Cerebellar nuclear complex (tissue), 1 donor: ENCODE data around the gene APOC3.

Experiments
- DNase-seq, 2 experiments: peaks; one replicate each; lab custom pipeline; 2025; lab: John Stamatoyannopoulos, UW

Gene APOC3

GRCh38 chr11:116804001-116804400, 25.7 kb upstream of the APOC3 start:
- no peak for DNase-seq

DNA sequence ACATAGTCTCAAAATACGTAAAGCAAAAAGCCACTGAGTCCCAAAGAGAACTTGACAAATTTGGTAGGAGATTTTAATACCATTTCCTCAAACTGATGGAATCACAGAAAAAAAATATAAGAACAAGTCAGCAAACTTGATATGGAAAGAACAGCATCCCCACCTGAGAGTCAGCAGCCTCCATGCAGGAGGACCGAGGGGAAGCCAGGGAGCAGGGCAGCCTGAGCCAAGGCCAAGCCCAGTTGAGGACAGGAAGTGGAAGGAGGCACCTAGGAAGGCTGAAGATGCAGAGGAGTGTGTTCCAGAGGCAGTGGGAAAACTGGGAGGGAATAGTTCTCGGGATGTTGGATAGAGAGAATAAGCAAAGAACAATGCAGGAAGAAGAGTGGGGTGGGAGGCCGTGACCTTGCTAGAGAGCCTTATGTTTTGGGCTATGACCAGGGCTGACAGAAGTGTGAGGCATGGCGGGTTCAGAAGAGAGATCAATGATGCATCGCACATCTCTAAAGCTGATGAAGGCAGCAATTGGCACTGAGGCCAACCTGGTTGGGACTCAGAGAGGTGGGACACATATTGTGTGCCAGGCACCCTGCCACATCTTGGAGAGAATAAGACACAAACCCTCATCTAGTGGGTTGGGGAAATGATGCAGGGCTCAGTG, 22.0 kb upstream of the APOC3 start:
- DNase-seq = no peak

DNA sequence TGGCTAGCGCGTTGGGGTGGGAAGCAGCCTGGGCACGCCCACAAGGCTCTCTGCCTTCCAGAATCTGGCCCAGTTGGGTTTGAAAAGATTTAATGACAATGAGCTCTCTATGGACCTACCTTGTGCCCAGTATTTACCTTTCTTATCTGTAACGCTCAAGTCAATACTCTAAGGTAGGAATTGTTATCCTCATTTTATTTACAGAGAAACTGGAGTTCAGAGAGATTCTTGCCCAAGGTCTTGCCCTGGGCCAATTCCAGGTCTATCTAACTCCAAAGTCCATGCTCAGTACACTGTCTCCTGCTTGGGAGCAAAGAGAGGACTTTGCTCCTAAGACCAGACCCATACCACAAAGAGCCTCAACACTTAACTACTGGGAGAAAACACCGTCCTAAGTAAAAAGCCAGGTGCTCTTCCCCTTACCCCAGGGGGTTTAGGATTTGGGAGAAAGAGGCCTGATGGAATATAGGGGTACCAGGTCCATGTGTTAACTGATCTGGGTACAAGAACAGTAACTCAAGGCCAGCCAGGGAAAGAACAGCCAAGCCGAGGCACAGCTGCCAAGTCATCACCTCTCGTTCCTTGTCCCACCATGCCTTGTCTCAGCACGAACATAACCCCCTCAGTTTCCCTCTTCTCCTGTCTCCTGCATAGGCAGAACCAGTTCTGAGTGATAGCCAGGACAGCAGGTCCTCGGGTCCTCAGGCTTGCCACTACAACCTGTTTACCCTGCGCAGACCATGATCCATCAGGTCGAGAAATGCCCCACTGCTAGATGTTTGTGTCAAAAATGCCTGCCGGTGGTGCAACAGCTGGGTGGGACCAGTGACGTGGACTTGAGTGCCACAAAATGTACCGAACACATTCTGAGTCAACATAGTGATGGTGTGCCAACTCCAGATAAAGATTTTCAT, 21.2 kb upstream of the APOC3 start:
- no peak for DNase-seq

- no peak for DNase-seq
These were observed 18.5 kb upstream of the APOC3 start for GRCh38 chr11:116811194-116811593.

DNA sequence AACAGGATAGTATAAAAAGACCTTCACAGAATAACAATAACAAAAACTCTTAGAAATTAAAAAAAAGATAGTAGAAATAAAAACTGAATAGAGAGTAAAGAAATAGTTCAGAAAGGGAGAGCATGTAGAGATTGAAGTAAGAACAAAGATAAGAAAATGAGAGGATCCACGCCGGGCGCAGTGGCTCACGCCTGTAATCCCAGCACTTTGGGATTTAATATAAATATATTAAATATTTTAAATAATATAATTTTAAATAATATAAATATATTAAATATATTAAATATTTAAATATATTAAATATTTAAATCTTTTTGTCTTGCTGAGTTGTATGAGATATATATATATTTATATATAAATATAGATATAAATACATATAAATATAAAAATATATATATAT, 17.6 kb upstream of the APOC3 start:
- DNase-seq = no peak

GRCh38 chr11:116813170-116813569, 16.5 kb upstream of the APOC3 start:
- DNase-seq = no peak

DNA sequence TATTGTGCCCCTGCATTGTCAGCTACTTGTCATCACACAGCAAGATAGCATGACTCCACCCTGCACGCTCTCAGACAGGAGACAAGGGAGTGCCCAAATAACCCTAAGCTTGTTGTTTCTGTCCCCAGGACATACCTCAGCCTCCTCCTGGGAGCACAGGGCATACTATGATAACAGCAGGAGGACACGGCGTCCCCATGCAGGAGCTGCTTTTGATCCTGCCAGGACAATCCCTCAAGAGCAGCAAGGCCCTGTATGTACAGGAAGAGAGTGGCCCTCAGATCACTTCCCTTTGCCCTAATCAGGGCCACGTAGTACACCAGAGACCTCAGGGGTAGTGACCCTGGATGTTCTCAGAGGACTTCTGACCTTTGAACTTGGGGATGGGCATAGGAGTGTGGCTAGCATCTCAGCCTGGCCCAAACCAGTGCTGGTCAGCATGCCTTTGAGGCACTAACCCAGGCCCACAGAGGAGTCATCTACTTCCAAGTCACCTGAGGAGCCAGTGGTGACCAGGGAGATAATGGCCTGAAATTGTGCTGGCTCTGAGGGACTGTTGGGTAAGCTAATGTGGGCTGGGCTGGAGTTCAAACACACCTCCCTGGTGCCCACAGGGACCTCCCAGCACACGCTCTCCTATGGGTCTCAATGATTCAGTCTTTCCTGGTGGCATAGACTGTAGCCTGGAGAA, 15.8 kb upstream of the APOC3 start:
- no peak for DNase-seq

DNA sequence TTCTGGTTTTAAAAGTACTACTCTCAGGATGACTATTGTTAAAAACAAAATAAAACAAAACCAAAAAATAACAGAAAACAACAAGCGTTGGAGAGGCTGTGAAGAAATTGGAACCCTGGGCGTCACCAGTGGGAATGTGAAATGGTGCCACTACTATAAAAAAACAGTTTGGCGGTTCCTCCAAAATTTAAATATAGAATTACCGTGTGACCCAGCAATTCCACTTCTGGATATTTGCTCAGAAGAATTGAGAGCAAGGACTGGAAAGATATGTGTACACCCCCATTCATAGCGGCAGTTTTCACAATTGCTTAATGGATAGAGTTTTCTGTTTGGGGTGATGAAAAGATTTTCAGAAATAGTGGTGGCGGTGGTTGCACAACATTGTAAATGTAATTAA, 15.2 kb upstream of the APOC3 start:
- DNase-seq = no peak

GRCh38 chr11:116819049-116819448, 10.7 kb upstream of the APOC3 start:
- no peak for DNase-seq

DNA sequence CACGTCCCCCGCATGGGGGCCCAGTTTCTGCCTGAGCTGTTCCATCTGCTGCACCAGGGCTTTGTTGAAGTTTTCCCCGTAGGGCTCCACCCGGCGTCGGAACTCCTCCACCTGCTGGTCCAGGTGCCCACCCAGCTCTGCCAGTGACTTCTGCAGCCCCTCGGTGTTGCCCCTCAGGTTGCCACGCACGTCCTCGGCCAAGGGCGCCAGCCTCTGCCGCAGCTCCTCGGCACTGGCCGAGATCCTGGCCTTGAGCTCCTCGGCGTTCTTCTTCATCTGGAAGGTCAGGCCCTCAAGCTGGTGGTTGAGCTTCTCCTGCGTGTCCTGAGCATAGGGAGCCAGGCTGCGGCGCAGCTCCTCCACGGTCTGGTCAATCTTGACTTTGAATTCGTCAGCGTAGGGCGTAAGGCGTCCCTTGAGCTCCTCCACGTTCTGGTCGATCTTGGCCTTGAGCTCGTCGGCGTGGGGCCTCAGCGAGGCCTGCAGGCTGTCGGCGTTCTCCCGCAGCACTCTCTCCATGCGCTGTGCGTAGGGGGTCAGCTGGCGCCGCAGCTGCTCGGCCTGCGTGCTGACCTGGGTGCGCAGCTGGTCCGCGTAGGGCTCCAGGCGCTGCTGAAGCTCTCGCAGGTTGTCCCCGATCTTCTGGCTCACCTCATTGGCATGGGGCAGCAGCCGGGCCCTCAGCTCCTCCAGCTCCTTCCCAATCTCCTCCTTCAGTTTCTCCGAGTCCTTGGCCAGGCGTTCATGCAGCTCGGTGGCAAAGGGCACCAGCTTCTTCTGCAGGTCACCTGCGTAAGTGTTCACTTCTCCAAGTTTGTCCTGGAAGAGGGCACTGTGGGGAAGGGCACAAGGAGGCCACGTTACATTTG, 8.4 kb upstream of the APOC3 start:
- no peak for DNase-seq

DNA sequence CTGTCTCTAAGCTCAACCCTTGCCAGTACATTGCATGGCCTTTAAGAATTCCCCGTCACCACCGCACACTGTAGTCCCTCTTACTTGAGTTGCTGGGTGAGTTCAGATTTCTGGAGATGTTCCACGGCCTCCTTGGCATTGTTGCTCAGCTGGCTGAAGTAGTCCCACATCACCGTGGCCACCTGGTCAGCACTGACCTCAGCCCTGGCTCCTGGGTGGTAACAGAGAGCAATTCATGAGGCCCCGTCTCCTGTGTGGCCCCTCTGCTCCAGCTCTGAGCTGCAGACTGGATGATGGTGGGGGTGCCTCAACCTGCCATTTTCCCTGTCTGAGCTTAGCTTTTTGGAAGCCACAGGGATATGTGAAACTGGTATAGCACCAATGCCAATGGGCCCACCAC, 7.1 kb upstream of the APOC3 start:
- DNase-seq = no peak

GRCh38 chr11:116823031-116823843, 6.5 kb upstream of the APOC3 start, which contains the start of gene APOA4:
Gene APOA4, minus strand, starts transcription at chr11:116823304. Its CDS starts 113 bp downstream, at chr11:116823191.
- no peak for DNase-seq

GRCh38 chr11:116825434-116825833, 4.3 kb upstream of the APOC3 start:
- DNase-seq = no peak

DNA sequence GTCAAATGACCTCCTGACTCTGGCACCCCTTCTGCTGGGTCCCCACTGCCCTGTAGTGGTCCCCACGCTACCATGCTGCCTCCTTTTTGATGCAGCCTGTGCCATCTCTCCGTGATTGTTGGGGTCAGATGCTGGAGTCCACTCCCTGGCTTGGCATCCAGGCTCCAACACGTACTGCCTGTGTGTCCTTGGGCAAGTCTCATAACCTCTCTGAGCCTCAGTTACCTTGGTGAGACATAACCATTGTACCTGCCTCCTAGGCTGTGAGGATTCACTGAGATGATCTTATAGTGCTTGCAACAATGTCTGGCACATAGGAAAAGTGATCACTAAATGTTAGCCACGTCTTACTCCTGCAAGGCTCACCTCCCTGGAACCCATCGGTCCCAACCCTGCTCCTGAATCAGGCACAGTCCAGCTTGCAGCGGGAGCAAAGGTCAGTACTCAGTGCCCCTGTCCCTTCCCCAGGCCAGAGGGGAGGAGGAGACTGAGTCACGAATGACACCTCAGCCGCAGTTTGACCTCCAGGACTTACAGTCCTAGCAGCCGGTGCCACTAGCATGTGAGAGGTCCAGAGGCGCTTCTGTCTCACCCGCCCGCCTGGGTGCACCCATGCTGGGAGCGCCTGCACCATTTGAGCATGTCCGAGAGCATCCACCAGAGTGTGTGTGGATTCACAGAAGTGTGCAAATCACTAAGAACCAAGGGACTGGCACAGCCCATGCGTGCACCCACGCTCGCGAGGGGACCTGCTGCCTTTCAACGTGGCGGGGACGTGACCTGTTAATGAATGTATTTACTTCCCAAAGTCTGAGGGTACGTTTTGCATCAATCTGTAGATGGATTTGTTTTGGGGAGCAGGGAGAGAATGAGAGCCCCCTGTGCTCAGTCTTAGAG, 3.6 kb upstream of the APOC3 start:
- DNase-seq = no peak

DNA sequence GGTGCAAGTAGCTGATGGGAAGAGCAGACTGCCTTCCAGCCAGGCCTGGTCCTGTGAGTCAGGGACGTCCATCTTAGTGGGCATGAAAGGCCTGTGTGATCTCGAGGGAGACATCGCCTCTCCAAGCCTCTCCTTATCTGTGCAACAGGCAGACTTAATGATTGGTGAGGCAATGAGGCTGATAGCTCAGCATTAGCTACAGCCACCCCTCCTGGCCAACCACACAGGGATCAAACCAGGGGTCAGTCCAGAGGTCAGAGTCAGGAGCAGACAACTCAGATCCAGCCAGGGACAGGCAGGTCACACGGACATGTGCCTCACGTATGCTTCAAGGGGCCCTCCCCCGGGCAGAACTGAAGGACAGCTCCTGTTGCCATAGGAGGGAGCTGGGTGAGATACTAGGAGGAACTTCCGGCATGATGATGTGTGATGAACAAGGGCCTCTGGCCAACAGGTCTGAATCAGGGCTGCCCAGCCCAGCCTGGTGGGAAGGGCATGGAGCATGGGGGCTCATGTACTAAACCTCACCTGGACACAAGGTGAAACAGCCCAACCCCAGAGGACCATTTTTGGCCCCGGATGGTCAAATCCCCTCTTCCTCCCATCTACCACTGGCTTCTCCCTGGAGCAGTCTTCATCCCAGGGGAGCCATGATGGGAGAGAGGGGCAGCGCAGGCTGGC, 2.8 kb upstream of the APOC3 start:
- DNase-seq = no peak

GRCh38 chr11:116827461-116827860, 2.2 kb upstream of the APOC3 start:
- no peak for DNase-seq

DNA sequence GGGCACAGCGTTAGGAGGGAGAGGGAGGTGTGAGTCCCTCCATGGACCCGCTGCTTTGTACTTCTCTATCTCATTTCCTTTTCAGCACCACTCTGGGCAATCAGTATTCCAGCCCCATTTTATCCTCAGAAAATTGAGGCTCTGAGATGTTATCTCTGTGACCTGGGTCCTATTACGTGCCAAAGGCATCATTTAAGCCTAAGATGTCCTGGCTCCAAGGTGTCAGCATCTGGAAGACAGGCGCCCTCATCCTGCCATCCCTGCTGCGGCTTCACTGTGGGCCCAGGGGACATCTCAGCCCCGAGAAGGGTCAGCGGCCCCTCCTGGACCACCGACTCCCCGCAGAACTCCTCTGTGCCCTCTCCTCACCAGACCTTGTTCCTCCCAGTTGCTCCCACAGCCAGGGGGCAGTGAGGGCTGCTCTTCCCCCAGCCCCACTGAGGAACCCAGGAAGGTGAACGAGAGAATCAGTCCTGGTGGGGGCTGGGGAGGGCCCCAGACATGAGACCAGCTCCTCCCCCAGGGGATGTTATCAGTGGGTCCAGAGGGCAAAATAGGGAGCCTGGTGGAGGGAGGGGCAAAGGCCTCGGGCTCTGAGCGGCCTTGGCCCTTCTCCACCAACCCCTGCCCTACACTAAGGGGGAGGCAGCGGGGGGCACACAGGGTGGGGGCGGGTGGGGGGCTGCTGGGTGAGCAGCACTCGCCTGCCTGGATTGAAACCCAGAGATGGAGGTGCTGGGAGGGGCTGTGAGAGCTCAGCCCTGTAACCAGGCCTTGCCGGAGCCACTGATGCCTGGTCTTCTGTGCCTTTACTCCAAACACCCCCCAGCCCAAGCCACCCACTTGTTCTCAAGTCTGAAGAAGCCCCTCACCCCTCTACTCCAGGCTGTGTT, 829 bp upstream of the APOC3 start:
- DNase-seq = no peak
